NK-92 treated with Interleukin-12 subunit alpha and Interleukin-12 subunit beta, amount 100 ng/mL, for 24 hours (cell line): ENCODE results near the gene PRM3.
"Not testable (repeated sequence)": the region's sequence is repeated elsewhere in the genome, so short reads cannot be mapped to it uniquely, and the experiment has no call there.

Source experiments
- DNase-seq: peaks from one replicate; lab custom pipeline; 2025; lab: John Stamatoyannopoulos, UW

The PRM3 gene

DNA sequence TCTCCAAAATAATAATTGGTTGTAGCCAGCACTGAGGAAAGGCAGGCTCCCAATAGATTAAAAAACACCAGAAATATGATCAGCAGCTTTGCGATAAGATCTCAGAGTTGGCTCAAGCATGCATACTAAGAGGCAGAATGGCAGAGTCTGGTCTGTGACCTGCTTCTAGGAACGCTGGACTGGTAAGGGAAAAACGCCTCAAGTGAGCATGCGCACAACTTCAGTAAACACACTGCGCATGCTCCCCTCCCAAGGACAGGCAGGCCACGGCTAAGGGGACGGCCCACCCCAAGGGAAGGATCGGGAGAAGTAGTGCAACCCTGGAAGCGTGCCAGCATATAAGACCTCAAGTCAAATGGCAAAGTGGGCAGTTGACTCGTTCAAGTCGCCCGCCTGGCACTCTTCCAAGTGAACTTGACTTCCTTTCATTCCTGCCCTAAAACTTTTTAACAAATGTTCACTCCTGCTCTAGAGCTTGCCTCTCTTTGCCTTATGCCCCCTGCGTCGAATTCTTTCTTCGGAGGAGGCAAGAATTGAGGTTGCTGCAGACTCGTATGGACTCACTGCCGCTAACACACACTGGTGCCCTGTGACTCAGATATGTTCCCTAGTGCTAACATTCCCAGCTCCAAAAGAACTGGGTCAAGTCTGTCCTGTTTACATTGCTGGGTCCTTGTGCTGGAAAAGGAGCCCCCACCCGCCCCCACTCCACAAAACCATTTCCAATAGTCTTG, 30.1 kb upstream of the PRM3 start:
- DNase-seq: no peak

DNA sequence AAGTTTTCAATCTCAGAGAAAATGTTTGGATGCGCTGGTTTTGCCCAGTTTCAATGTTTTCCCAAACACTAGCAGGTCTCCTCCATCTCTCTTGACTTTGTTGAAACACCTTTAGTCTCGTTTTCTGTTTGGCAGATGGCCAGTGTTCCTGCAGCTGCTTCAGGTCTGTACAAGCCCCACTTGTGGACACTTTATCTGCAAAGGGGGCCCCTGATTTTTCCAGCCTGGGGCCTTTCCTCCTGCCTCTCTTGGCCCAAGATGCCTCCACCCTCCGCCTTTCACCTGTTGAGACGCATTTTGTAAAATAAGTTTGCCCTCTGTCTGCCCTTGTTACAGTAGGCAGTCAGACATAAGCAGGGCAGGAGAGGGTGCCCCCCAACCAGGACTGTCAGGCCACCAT, 29.5 kb upstream of the PRM3 start:
- no peak for DNase-seq

DNA sequence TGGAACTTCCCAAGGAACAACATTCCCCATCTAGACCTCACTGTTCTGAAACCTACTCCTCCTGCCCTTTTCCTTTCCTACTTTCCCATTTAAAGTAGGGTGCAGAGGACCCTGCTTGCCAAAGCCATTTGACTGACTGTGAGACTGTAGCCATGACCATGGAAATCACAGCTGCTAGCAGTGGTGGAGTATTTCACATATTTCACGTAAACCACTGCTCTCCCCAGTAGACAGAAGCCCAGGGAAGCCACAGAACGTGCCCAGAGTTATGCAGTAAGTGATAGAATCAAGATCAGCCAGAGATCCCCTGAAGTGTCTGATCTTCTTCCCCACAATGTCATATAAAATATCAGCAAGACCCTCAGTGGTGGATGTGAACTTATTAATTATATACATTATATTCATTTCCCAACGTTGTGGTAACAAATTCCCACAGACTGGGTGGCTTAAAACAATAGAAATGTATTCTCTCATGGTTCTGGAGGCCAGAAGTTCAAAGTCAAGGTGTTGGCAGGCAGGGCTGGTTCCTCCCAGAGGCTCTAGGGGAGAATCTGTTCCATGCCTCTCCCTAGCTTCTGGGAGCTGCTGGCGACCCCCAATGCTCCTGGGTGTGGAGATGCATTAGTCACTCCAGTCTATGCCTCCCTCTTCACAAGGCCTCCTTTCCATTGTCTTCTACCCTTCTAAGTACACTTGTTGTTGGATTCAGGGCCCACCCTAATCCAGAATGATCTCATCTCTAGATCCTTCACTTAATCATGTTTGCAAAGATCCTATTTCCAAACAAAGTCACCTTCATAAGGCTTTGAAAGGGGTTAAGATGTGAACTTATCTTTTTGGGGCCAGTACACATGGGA, 28.4 kb upstream of the PRM3 start:
- no peak for DNase-seq

DNA sequence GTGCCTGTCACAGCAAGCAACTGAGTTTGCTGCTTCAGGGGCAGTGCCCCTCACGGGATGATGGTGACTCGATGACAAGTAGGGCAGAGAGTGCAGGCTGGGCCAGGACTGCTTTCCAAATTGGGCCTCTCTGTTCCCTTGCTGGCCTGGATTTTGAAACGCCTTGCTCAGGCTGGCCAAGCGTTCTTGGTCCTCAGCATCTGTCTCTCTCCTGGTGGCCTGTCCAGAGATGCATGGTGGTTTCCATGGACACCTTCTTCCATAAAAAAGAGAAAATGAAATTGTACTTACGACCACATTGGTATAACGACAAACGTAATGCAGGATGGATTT, 27.1 kb upstream of the PRM3 start:
- no peak for DNase-seq

DNA sequence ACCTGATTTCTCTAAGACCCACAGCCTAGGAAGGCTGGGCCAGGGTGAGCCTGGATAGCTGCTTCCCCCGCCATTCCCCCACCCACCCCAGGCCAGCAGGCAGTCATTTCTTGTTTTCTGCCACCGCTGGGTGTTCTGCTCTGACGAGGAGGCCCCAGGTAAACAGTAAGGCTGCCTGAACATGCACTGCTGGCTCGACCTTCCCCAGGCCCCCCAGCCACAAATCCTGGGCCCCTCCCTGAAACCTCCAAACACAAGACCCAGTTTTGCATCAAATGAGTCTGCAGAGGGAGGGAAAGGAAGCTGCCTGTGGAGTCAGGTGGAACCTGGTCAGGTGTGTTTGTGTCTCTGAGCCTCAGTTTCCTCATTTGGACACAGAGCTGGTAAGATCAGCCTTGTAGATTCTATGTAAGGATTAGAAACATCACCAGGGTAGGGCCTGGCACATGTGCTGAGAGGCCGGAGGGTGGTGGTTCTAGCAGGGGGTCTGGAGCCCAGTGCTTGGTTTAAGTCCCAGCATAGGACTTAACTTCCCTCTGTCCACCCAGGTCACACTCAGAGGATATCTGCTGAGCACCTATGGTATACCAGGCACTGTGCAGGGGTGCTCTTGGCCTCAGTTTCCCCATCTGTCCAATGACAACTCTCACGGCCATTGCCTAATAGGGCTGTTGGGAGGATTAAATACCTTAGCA, 26.6 kb upstream of the PRM3 start:
- DNase-seq: no peak

DNA sequence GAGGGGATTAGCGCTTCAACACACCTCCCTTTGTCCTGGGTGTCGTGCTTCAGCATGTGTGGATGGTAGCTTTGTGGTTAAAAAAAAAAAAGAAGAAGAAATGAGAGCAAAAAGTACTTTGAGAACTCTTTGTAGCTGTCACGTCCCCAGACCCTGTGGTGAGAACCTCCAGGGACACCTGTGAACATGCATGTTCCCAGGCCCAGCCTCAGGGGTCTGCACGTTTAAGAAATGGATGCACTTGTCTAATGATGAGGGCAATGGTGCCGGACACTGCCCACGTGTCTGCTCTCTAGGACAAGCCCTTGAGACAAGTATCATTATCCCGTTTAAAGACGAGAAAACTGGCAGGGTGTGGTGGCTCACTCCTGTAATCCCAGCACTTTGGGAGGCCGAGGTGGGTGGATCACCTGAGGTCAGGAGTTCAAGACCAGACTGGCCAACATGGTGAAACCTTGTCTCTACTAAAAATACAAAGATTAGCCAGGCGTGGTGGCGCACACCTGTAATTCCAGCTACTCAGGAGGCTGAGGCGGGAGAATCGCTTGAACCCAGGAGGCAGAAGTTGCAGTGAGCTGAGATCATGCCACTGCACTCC, 25.6 kb upstream of the PRM3 start:
- not testable (repeated sequence) for DNase-seq

DNA sequence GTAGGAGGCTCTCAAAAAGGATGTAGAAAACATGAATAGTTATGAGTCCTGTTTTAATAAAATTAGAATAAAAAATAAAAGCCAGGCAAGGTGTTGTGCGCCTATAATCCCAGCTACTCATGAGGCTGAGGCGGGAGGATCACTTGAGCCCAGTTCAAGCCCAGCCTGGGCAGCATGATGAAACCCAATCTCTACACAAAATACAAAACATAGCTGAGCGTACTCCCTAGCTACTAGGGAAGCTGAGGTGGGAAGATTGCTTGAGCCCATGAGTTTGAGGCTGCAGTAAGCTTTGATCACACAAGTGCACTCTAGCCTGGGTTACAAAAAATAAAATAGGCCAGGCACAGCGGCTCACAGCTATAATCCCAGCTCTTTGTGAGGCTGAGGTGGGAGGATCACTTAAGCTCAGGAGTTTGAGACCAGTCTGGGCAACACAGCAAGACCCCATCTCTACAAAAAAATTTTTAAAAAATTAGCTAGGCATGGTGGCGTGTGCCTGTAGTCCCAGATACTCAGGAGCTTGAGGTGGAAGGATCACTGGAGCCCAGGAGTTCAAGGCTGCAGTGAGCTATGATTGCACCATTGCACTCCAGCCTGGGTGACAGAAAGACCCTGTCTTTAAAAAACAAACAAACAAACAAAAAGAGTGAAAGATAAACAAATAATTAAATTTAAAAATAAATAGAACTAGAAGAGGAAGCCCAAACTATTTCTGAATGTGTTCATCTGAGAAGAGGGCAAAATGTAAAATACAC, 24.9 kb upstream of the PRM3 start:
- DNase-seq: no peak

DNA sequence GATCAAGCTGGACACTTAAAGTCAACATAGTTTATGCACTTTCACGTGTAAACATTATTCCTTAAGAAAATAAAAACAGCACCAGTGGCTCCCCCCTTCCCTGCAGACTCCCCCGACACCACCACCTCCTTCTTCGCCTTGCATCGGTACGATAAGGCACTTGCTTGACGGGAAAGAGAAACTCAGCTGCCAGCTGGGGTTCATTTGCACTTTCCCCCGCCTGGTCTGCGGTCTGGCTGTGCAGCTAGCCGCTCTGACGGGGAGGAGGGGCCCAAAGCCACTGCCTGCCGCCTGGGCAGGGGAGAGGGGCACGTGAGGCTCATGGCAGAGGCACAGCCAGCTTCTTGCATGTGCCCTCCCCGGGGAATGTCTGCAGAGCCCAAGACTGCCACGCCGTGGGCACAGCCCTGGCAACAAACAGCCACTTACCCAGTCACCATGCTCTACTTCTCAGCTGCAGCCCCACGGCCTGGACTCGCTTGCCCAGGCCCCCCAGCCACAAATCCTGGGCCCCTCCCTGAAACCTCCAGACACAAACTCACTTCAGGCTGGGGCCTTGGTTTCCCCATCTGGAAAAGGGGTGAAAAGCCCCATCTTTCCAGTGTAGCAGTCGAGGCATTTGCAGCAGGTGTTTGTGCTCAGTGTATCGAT, 24.2 kb upstream of the PRM3 start:
- peak; percentile 26 for DNase-seq

DNA sequence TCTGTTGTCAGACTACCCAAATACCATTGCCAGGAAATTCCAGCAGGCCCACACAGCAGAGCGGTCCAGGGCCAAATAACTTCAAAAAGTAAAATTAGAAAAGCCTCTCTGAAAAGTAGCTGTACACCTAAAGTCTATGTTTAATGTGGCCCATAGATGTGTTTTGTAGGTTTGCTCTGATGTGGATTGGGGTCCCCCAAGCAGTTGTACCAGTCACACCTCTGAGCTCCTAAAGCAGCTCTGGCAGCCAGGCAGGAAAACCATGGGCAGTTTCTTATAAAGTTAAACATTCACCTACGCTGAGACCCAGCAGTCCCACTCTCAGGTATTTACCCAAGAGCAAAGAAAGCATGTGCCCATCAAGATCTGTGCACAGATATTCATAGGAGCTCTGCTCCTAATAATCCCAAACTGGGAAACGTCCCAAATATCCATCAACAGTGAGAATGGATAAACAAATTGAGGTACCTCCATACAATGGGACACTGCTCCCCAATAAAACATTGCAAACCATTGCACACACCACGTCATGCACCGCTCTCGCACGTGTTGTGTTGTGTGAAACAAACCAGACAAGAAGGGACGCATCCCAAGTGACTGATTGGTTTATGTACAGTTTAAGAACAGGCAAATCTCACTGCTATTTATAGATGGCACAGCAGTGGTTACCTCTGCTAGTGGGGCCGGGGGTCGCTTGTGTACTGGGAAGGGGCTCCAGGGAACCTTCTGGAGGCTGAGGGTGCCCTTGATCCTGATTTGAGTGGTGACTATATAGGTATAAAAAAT, 23.5 kb upstream of the PRM3 start:
- DNase-seq: no peak

DNA sequence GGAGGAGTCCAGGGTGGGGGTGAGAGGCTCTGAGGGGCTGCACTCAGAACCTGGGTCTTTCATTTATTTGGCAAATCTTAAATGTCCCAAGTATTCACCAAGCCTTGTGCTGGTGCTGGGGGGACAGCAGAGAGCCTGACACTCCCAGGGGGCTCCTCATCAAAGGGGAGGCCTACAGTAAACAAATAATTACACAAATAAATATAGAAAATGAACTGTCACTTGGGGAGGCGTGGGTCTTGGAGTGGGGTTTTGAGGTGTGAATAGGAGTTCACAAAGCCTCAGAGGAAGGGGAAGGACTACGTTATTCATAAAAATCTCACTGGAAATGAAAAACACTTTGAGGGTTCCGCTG, 22.9 kb upstream of the PRM3 start:
- DNase-seq: no peak

DNA sequence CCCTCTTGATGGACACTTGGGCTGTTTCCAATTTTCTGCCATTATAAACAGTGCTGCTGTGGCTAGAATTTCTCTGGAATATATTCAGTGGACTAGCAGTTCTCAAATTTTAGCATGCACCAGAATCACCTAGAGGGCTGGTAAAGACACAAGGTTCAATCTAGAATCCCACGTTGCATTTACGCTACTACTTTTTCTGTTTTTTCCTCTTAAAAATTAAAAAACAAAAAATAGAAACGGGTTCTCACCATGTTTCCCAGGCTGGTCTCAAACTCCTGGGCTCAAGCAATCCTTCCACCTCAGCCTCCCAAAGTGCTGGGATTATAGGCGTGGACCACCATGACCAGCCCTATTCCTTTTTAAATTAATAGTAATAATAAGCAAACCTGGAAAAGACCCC, 22.2 kb upstream of the PRM3 start:
- DNase-seq: no peak

DNA sequence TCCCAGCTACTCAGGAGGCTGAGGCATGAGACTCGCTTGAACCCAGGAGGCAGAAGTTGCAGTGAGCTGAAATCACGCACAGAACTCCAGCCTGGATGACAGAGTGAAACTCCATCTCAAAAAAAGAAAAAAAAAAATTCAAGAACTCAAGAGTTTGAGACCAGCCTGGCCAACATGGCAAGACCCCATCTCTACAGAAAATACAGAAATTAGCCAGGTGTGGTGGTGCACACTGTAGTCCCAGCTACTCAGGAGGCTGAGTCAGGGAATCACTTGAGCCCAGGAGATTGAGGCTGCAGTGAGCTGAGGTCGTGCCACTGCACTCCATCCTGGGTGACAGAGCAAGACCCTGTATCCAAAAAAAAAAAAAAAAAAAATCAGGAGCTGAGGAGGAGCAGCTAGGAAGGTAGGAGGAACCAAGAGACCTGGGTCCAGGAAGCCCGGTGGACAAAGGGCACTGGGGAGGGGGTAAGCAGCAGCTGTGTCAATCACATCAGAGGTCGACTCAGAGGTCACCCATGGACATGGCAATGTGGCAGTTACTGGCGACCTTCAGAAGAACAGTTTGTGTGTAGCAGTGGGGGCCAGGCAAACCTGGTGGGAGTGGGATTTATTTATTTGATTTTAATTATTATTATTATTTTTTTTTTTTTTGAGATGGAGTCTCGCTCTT, 18.8 kb upstream of the PRM3 start:
- DNase-seq: no peak

DNA sequence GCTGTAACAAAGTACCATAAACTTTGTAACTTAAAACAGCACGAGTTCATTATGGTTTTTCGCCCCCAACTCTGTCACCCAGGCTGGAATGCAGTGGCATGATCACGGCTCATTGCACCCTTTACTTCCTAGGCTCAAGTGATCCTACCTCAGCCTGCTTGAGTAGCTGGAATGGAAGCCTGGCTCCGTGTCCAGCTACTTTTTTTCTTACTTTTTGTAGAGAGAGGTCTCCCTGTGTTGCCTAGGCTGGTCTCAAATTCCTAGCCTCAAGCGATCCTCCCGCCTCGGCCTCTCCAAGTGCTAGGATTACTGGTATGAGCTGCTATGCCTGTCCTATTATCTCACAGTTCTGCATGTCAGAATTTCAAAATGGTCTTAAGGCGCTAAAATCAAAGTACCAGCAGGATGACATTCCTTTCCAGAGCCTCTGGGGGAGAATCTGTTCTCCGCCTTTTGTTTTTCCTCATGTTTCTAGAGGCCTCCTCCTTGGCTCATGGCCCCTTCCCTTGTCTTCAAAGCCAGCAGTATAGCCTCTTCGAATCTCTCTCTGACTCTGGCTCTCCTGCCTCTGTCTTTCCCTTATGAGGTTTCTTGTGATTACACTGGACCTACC, 17.8 kb upstream of the PRM3 start:
- no peak for DNase-seq

DNA sequence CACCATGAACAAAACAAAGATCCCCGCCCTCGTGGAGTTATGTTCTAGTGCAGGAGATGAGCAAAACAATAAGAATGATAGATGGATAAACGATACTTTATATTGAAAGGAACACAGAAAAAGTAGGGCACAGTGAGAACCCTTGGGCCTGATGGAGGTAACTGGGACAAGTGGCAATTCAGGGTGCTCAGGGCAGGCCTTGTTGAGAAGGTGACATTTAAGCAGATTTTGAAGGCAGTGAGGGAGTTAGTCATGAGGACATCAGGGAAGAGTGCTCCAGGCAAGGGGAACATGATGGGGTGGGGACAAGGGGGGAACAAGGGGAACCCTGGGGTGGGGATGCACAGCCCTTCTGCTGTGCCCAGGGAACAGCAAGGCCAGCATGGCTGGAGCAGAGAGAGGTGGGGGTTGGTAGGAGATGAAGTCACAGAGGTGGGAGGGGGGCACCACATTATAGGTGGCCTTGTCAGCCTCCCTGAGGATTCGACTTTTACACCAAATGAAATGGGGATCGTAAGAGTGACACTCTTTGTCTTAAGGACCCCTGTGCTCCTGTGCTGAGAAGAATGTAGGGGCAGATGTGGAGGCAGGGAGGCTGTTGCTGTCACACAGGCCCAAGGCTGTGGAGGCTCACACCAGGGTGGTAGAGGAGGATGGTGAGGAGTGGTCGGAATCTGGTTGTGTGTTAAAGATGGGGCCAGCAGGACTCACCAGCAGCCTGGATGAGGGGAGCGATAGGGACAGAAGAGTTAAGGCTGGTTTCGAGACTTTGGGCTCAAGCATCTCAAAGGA, 16.9 kb upstream of the PRM3 start:
- DNase-seq: no peak

DNA sequence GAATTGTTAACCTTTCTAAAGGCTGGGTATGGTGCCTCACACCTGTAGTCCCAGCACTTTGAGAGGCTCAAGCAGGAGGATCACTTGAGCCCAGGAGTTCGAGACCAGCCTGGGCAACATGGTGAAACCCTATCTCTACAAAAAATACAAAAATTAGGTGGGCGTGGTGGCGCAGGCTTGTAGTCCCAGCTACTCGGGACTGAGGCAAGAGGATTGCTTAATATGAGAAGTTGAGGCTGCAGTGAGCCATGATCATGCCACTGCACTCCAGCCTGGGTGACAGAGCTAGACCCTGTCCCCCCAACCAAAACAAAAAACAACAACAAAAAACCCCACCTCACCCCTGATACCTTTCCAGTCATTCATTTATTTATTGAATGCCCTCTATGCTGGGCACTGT, 16.3 kb upstream of the PRM3 start:
- DNase-seq: not testable (repeated sequence)

DNA sequence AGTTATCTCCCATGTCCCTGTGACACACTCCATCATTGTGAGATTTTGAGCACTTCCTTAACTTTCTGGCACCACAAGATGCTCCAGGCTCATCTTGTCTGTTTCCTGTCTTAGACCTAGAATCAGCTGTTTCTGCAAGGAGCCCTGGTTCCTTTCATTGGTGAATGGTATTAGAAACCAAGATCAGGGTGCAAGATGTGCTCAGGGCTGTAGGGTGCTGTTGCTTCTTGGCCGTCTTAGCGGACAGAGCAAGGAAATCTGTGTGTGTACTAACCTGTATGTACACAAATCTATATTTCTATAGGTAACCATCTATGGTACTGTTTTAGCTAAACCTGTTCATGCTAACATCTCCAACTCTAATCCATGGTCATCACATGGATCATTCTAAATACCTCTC, 15.8 kb upstream of the PRM3 start:
- DNase-seq: no peak

DNA sequence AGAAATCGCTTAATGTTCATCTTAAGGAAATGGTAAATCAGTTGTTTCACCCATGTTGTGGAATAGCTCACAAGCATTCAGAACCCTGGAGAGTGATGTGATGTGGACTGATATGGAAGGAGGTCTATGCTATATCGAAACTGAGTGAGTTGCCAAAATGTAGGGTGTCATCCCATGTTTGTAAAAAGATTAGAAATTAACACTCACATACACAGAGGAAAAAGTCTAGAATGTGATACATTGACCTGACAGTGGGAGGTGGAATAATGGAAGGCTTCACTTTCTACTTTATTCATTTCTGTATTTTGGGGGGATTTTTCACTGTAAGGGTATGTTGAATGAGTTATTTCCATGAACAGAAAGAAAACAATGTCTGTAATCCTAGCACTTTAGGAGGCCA, 12.4 kb upstream of the PRM3 start:
- DNase-seq: no peak

DNA sequence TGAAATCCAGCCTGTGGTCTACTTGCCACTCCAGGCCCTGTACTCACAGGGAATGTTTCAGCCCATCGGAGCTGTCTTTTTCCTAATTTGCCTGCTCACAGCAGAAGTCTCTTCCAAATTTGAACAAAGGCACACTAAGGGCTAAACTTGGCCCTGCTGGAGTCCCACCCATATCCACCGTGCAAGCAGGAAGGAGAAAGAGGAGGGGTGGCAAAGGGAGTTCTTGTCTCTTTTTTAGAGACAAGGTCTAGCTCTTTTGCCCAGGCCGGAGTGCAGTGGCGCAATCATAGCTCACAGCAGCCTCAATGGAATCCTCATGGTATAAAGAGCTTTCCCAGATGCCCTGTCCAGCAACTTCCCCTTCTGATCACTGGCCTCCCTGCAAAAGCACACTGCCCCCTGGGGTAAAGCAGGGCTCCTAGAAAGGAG, 10.4 kb upstream of the PRM3 start:
- DNase-seq: no peak
